Upper lobe of right lung (tissue), 1 donor: ENCODE measurements around the gene LRRN3. TPM values are rescaled to one million over a fixed set of nuclear protein-coding genes. Genes with fewer than 3 reads are reported as not detected.

Experiments
- ATAC-seq: fragments of 200-7000 bp; cut with Tn5 transposase; one replicate; pipeline ENCODE4 v1.9.1; 2020; ENCODE audit warnings: mild to moderate bottlenecking, moderate library complexity
- DNase-seq: peaks from one replicate; pipeline ENCODE4 v3.0.0-alpha.2; 2020
- H3K27ac ChIP-seq: fragments of 200-600 bp; one replicate; pipeline ENCODE4 v1.8.0; 2022
- H3K27me3 ChIP-seq: fragments of 200-600 bp; one replicate; pipeline ENCODE4 v1.8.0; 2022; ENCODE audit warnings: mild to moderate bottlenecking
- H3K36me3 ChIP-seq: fragments of 200-600 bp; one replicate; pipeline ENCODE4 v1.8.0; 2022
- H3K4me1 ChIP-seq: fragments of 200-600 bp; one replicate; pipeline ENCODE4 v1.8.0; 2022
- H3K4me3 ChIP-seq: fragments of 200-600 bp; one replicate; pipeline ENCODE4 v1.8.0; 2022; ENCODE audit warnings: mild to moderate bottlenecking
- H3K9me3 ChIP-seq: fragments of 200-600 bp; one replicate; pipeline ENCODE4 v1.8.0; 2022
- intact Hi-C: fragments of 100-400 bp; cut with DNase I; formaldehyde crosslinking; loops from one replicate; pipeline ENCODE4 v1.11.0; 2022
- total RNA-seq: library from RNA; stranded (reverse); fragmentation: NEBNext Ultra II Directional; extraction: Animal tissue kit (Norgen Biotek cat#: 25700); gene quantifications from one replicate; pipeline ENCODE4 v1.2.1, GENCODE V29; 2021
- TF ChIP-seq, protein P1 (sequence below): fragments of 200-600 bp; IDR thresholded peaks from one replicate; pipeline ENCODE4 v1.8.0; 2022; ENCODE audit warnings: antibody characterized with exemption
- donor health status: DM: no; HTN: yes; CAD: no; lungs with severe emphysema.

Gene LRRN3
- total RNA-seq, 1 donor from 2014 or later, result 8.9 TPM

- DNase-seq, result no peak
- TF ChIP-seq, protein P1, sequence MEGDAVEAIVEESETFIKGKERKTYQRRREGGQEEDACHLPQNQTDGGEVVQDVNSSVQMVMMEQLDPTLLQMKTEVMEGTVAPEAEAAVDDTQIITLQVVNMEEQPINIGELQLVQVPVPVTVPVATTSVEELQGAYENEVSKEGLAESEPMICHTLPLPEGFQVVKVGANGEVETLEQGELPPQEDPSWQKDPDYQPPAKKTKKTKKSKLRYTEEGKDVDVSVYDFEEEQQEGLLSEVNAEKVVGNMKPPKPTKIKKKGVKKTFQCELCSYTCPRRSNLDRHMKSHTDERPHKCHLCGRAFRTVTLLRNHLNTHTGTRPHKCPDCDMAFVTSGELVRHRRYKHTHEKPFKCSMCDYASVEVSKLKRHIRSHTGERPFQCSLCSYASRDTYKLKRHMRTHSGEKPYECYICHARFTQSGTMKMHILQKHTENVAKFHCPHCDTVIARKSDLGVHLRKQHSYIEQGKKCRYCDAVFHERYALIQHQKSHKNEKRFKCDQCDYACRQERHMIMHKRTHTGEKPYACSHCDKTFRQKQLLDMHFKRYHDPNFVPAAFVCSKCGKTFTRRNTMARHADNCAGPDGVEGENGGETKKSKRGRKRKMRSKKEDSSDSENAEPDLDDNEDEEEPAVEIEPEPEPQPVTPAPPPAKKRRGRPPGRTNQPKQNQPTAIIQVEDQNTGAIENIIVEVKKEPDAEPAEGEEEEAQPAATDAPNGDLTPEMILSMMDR, result no peak
- no peaks in the 10 kb centered on the region for H3K9me3 ChIP-seq
- no peaks in the 10 kb centered on the region for H3K27me3 ChIP-seq
- intact Hi-C loops, result no loop called here
- no peak overlapping the region for H3K4me3 ChIP-seq
- H3K36me3 ChIP-seq, result no peaks in the 10 kb centered on the region
- no peak overlapping the region for H3K27ac ChIP-seq
- H3K4me1 ChIP-seq, result no peaks in the 10 kb centered on the region
- no peak for ATAC-seq
These were observed 73.5 kb downstream of the LRRN3 start for GRCh38 chr7:111164442-111164841.

- ATAC-seq, result no peak
- Histone ChIP-seq H3K36me3 (no peaks in the 10 kb centered on the region), H3K4me1 (no peaks in the 10 kb centered on the region), H3K27me3 (no peaks in the 10 kb centered on the region), H3K4me3 (no peak overlapping the region), H3K27ac (no peak overlapping the region), H3K9me3 (no peaks in the 10 kb centered on the region)
- intact Hi-C loops, result no loop called here
- no peak for DNase-seq
- TF ChIP-seq, protein P1, result no peak
These were observed 77.3 kb downstream of the LRRN3 start for GRCh38 chr7:111168182-111168581.

- Histone ChIP-seq H3K36me3 (no peaks in the 10 kb centered on the region), H3K27ac (no peak overlapping the region), H3K27me3 (no peaks in the 10 kb centered on the region), H3K4me1 (no peaks in the 10 kb centered on the region), H3K9me3 (no peaks in the 10 kb centered on the region), H3K4me3 (no peak overlapping the region)
- intact Hi-C loops, result no loop called here
- no peak for DNase-seq
- TF ChIP-seq, protein P1, result no peak
- ATAC-seq, result no peak
These were observed 81.8 kb downstream of the LRRN3 start for GRCh38 chr7:111172564-111173257.

- ATAC-seq, result no peak
- H3K36me3 ChIP-seq, result no peaks in the 10 kb centered on the region
- H3K4me1 ChIP-seq, result no peaks in the 10 kb centered on the region
- TF ChIP-seq, protein P1, result no peak
- H3K9me3 ChIP-seq, result no peaks in the 10 kb centered on the region
- no peak overlapping the region for H3K27ac ChIP-seq
- H3K27me3 ChIP-seq, result no peaks in the 10 kb centered on the region
- no peak overlapping the region for H3K4me3 ChIP-seq
- intact Hi-C loops, result no loop called here
- DNase-seq, result no peak
These were observed 82.6 kb downstream of the LRRN3 start for GRCh38 chr7:111173528-111173927.

GRCh38 chr7:111173990-111174389 lies 83.1 kb downstream of the LRRN3 start:
- Histone ChIP-seq H3K27ac (no peak overlapping the region), H3K9me3 (no peaks in the 10 kb centered on the region), H3K36me3 (no peaks in the 10 kb centered on the region), H3K27me3 (no peaks in the 10 kb centered on the region), H3K4me3 (no peak overlapping the region), H3K4me1 (no peaks in the 10 kb centered on the region)
- TF ChIP-seq, protein P1, result no peak
- intact Hi-C loops, result no loop called here
- DNase-seq, result no peak
- ATAC-seq, result no peak

DNA sequence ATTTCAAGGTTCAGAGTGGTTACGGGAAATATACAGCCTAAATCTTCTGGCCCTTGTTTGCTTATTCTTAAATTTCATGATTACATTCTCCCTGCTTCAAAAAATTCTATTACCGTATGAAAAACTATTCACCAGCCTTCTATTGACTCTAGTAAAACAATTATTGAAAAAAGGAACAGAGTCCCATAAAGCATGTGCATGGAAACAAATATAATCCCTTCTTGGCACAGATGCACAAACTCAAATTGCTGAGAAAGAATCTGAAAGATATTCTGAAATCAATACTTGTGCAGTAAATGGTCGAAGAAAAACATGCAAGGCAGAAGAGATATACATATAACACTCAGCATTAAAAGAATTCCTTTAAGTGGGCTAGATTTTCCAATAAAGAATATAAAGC lies 83.6 kb downstream of the LRRN3 start:
- intact Hi-C loops, result no loop called here
- no peaks in the 10 kb centered on the region for H3K27me3 ChIP-seq
- ATAC-seq (no peak), DNase-seq (no peak)
- no peaks in the 10 kb centered on the region for H3K36me3 ChIP-seq
- H3K4me1 ChIP-seq, result no peaks in the 10 kb centered on the region
- TF ChIP-seq, protein P1, result no peak
- no peaks in the 10 kb centered on the region for H3K9me3 ChIP-seq
- no peak overlapping the region for H3K4me3 ChIP-seq
- no peak overlapping the region for H3K27ac ChIP-seq
